Fibroblast of pulmonary artery (primary cell): ENCODE results near the gene UBAC1.
A peak's percentile ranks its signal among the peaks of the same experiment; 100 is the strongest.

Source experiments
- DNase-seq: peaks from one replicate; pipeline ENCODE4 v3.0.0-alpha.2; 2010; ENCODE audit warnings: low read depth
- H3K4me3 ChIP-seq: replicated peaks from 2 replicates; pipeline ENCODE4 v1.5.1; 2011; ENCODE audit warnings: low read depth, mild to moderate bottlenecking, control low read depth, low read length, moderate library complexity
- TF ChIP-seq, protein P1 (sequence below): IDR thresholded peaks from 2 replicates; pipeline ENCODE4 v1.5.1; 2011; ENCODE audit warnings: mild to moderate bottlenecking, control low read depth, low read length, inconsistent platforms; ENCODE audit errors: missing control alignments

The UBAC1 gene, protein sequence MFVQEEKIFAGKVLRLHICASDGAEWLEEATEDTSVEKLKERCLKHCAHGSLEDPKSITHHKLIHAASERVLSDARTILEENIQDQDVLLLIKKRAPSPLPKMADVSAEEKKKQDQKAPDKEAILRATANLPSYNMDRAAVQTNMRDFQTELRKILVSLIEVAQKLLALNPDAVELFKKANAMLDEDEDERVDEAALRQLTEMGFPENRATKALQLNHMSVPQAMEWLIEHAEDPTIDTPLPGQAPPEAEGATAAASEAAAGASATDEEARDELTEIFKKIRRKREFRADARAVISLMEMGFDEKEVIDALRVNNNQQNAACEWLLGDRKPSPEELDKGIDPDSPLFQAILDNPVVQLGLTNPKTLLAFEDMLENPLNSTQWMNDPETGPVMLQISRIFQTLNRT

DNA sequence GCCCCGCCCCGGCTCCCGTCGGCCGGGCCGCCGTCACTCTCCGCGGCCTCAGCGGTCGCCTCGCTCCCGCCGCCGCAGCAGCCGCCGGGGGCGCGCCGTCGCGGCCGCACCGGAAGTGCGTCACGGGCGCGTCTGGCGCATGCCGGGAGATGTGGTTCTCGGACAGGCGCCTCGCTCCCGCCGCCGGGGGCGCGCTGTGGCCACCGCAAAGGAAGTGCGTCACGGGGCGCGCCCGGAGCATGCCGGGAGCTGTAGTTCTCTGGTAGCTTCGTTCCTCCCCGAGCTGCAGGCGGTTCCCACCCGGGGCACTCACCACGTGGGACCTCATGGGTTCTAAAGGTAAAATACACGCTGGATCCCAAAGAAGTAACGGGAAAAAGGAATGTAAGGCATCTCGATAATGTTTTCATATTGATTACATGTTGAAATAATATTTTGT, at the start of gene UBAC1:
UBAC1 (minus strand) TSS at position 97 of the 439 bp plus-strand sequence. CDS start 211 bp downstream, outside the sequence.
- TF ChIP-seq, protein P1, sequence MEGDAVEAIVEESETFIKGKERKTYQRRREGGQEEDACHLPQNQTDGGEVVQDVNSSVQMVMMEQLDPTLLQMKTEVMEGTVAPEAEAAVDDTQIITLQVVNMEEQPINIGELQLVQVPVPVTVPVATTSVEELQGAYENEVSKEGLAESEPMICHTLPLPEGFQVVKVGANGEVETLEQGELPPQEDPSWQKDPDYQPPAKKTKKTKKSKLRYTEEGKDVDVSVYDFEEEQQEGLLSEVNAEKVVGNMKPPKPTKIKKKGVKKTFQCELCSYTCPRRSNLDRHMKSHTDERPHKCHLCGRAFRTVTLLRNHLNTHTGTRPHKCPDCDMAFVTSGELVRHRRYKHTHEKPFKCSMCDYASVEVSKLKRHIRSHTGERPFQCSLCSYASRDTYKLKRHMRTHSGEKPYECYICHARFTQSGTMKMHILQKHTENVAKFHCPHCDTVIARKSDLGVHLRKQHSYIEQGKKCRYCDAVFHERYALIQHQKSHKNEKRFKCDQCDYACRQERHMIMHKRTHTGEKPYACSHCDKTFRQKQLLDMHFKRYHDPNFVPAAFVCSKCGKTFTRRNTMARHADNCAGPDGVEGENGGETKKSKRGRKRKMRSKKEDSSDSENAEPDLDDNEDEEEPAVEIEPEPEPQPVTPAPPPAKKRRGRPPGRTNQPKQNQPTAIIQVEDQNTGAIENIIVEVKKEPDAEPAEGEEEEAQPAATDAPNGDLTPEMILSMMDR = peak; percentile 14
- H3K4me3 ChIP-seq = peak within 1 kb of the TSS; percentile 80
- peak; percentile 95 for DNase-seq

DNA sequence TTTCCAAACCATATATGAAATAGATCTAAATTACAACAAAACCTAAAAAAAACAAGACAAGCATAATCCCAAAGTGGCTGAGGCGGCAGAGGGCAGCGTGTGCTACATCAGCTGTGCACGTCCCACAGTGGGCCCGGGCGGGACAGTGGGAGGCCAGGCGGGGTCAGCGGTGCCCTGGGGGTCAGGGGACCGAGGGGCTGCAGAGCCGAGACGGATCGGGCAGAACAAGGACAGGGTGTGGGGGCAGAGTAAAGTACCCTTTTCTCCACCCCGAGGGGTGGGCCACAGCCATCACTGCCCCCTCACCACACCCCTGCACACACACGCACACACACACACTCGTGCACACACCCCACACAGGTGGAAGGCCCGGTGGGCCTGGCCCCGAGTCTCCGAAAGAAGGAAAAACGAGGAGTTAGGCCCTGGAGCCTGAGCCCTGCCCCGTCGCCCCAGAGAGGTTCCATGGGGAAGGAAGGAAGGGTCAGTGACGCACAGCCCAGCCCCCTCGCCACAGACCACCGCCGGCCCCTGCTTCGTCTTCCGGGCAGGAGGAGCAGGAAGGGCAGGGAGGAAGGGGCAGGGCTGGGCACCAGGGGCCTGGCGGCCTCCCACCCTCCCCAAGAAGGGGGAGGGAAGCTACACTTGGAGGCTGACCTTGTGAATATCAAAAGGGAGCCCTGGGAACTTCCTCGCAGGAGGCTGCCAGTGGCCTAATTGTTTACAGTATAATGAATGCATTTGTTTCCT, 49.6 kb upstream of the UBAC1 start:
- H3K4me3 ChIP-seq = no peak overlapping the region
- TF ChIP-seq, protein P1 = no peak
- no peak for DNase-seq

DNA sequence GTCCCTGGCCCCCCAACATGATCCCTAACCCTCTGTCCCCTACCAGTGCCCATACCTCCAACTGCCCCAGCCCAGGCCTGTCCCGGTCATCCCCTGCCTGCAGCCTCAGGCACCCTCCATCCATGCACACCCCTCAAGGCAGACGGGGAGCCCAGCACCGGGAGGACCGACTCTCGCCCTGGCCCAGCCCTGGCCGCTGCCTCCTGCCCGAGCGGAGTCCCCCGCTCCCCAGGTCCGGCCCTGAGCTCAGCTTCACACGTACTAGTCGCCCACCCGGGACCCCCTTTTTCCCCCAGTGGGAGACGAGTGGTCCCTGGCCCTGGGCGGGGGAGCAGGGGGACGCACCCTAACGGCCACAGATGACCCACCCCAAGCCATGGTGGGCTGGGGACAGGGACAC, 49.0 kb upstream of the UBAC1 start:
- no peak overlapping the region for H3K4me3 ChIP-seq
- TF ChIP-seq, protein P1 = no peak
- DNase-seq = no peak

DNA sequence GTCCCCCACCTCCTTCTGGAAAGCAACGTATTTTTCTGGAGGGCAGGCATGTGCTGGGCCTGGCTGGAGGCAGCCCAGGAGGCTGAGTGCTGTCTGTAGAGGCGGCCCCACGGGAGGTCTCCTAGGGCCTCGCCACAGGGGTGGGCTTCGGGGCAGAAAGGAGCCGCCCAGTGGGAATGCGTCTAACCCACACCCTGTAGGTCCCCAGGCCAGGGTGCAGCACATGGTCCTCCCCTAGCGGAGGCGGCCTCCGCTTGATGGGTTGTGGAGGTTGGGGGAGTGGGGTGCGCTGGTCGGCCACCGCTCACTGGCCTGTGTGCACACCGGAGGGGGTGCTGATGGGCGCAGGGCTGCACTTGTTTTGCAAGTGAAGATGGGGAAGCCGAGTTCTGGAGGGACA, 48.3 kb upstream of the UBAC1 start:
- TF ChIP-seq, protein P1 = no peak
- H3K4me3 ChIP-seq = no peak overlapping the region
- DNase-seq = no peak

DNA sequence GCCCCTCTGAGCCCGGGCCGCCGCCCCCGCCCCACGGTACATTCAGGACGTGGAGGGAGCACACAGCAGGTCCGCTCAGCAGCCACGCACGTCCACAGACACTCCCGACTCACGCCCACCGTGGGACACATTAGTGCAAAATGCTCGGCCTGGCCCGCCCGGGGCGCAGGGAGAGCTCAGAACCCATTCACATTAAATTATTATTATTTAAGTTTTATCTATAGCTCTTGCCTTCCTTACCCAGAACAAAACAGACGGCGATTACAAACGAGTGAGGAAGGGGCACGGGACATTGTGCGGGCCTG, 47.5 kb upstream of the UBAC1 start:
- H3K4me3 ChIP-seq = no peak overlapping the region
- TF ChIP-seq, protein P1 = no peak
- no peak for DNase-seq

DNA sequence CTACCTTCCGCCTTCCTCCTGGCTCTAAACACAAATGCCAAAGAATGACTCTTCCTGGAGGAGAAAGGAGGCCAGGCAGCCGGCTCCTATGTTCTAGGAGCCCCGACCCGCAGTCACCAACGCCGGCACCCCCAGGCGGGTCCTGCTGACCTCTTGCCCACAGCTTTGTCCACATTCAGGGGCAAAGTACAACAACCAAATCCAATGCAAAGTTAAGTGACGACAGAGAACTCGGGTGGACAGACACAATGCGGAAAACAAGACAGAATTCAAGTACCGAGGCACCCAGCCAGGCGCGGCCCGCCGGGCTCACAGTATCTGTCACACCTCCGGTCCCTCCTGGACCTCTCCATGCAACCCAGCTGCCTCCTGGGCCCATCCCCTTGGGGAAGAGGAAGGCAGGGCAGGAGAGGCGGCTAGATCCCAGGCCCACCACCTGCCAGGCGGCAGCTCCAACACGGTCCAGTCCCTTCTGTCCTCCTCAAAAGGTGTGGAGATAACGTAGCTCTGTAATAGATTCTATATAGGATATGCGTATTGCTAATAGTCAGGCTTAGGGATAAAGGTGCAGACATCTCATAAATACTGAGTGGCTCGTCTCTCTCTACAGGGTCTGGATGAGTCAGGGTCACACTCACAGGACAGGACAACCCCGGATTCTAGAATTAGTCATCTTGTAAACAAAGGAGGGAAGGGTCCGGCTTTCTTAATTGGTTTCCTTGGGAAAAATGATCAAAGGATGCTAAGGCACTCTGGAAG, 46.9 kb upstream of the UBAC1 start:
- TF ChIP-seq, protein P1 = no peak
- H3K4me3 ChIP-seq = no peak overlapping the region
- DNase-seq = peak; percentile 26
